Measurements from ENCODE around the gene SMIM38. TPM values are rescaled to one million over a fixed set of nuclear protein-coding genes. Genes with fewer than 3 reads are reported as not detected.

SMIM38 gene
- total and polyA plus RNA-seq, 2 of the 4 experiments (the other 2 are of a cell fraction) = under 0.01 to 0.05 TPM

GRCh38 chr11:69140635-69141034, 15.1 kb upstream of the SMIM38 start:
- ChIA-PET CTCF (interaction anchor here (0.9 kb wide), 1 partner anchor 9 kb away, joined by 4 read pairs; no protein-coding TSS in a partner anchor), POLR2A (ENCODE audit: unreplicated experiment) (no interaction called here)
- Histone ChIP-seq H3K9me1 (ENCODE audit: insufficient read depth, low read length) (peaks cover 11% of the 10 kb centered on the region), H3K4me2 (ENCODE audit: low read depth, low read length) (no peak overlapping the region), H3K79me1 (ENCODE audit: low read depth in 1 of 2, low read length in 2 of 2) (no peaks in the 10 kb centered on the region), H3K23ac (ENCODE audit: low read depth, low read length) (no peak overlapping the region), H3K9ac (ENCODE audit: low read depth, low read length) (no peak overlapping the region), H3K56ac (ENCODE audit: extremely low read depth, insufficient read depth, low read length) (no peak overlapping the region), H4K91ac (ENCODE audit: insufficient read depth, low read depth, low read length) (no peak overlapping the region; the same call in 1 of the 2 replicates), H2AK5ac (ENCODE audit: low read depth, low read length) (no peak overlapping the region), H3K27me3 (ENCODE audit: control insufficient read depth, insufficient read depth, low read length) (no peaks in the 10 kb centered on the region), H3K4me1 (ENCODE audit: control insufficient read depth, insufficient read depth, low read length) (peaks cover 12% of the 10 kb centered on the region), H4K8ac (ENCODE audit: low read depth in 2 of 2, low read length in 2 of 2) (no peak overlapping the region), H4K5ac (ENCODE audit: low read depth, low read length) (no peak overlapping the region), H4K20me1 (ENCODE audit: insufficient read depth, low read length) (no peaks in the 10 kb centered on the region), H2AFZ (replicated peaks; ENCODE audit: low read length, poor library complexity) (no peak overlapping the region), H2BK120ac (ENCODE audit: low read depth, low read length) (no peak overlapping the region), H3K9me3 (ENCODE audit: control insufficient read depth, insufficient read depth, low read length) (no peaks in the 10 kb centered on the region; the same call in 1 of the 2 replicates), H2AK9ac (replicated peaks; ENCODE audit: low read depth, low read length, poor library complexity) (no peak overlapping the region), H2BK20ac (ENCODE audit: low read depth, low read length) (no peak overlapping the region), H3K18ac (ENCODE audit: low read depth, low read length) (no peak overlapping the region), H3K4me3 (ENCODE audit: insufficient read depth, low read depth, low read length) (no peak overlapping the region), H3K14ac (replicated peaks; ENCODE audit: low read depth, low read length) (no peak overlapping the region), H3K27ac (ENCODE audit: insufficient read depth, low read length) (no peak overlapping the region), H3K36me3 (ENCODE audit: control insufficient read depth, insufficient read depth, low read length) (no peaks in the 10 kb centered on the region), H2BK5ac (ENCODE audit: low read depth, low read length, poor library complexity, severe bottlenecking) (no peak overlapping the region), H2BK15ac (ENCODE audit: low read depth, low read length) (no peak overlapping the region), H3K4ac (ENCODE audit: low read depth, low read length) (no peak overlapping the region)
- TF ChIP-seq MAFK (IDR thresholded peaks at IDR 0.05; ENCODE audit: low read depth, low read length) (no peak), CEBPB (IDR thresholded peaks at IDR 0.05; ENCODE audit: low read depth, low read length) (peak; percentile 45; the same call in 1 of the 2 replicates)
- in situ Hi-C loops (cut with MboI; ENCODE audit: low sequenced_read_pairs) = no loop called here
- dilution Hi-C loops (cut with HindIII; ENCODE audit: low sequenced_read_pairs, unreplicated experiment) = no loop called here
- WGBS, 2 experiments (ENCODE audit: extremely low coverage in 2 of 2, insufficient read length in 1 of 2) = 83% methylated on average over 3 of the region's 5 CpGs; no CpG with 5 or more reads in 1 of the 2 experiments
- no peak for ATAC-seq (ENCODE audit: low read depth)
- DNase-seq = no peak
- intact Hi-C loops (cut with micrococcal nuclease) = no loop called here
- BruUV-seq (replicated peaks) = no TSS peak

All from IMR-90 (cell line).